ENCODE measurements around the gene PLBD1. TPM values are rescaled to one million over a fixed set of nuclear protein-coding genes. Genes with fewer than 3 reads are reported as not detected.

The PLBD1 gene
- total RNA-seq, 1 donor from 2014 or later, result 1.1 TPM

DNA sequence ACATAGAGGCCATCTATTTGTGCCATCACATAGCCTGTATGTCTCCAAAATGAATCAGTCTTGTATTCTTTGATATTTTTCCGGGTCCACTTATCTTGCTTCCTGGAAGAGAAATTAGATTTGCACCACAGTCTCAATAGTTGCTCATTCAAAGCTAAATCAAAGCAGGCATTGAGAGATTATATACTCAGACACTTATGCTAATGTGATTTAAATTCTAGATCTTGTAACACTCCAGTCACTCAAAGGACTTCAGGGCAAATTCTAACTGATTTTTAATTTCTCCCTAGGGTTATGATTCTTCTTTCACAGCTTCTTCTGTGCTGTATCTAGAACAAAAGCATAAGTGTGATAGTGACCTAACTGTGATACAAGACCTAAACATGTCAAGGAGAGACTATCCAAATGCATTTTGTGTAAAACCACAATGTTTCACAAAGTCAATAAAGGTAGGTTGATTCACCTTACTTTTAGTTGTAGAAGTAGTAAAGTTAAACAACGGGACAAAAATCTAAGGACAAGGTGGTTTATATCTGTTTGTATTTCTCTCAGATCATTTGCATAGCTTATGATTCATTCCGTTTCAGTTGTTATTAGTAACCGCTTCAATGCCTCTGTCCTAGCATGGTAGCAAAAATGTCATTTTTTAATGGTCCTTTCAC, 26.8 kb downstream of the PLBD1 start:
- DNase-seq (ENCODE audit: low read depth), result peak; percentile 73
- H3K4me3 ChIP-seq (ENCODE audit: low read depth, low read length), result no peak overlapping the region
- no peaks in the 10 kb centered on the region for H3K27me3 ChIP-seq (ENCODE audit: control insufficient read depth, insufficient read depth, low read length)
- no peaks in the 10 kb centered on the region for H3K36me3 ChIP-seq (ENCODE audit: control insufficient read depth, insufficient read depth, low read length)
- TF ChIP-seq, protein P1, sequence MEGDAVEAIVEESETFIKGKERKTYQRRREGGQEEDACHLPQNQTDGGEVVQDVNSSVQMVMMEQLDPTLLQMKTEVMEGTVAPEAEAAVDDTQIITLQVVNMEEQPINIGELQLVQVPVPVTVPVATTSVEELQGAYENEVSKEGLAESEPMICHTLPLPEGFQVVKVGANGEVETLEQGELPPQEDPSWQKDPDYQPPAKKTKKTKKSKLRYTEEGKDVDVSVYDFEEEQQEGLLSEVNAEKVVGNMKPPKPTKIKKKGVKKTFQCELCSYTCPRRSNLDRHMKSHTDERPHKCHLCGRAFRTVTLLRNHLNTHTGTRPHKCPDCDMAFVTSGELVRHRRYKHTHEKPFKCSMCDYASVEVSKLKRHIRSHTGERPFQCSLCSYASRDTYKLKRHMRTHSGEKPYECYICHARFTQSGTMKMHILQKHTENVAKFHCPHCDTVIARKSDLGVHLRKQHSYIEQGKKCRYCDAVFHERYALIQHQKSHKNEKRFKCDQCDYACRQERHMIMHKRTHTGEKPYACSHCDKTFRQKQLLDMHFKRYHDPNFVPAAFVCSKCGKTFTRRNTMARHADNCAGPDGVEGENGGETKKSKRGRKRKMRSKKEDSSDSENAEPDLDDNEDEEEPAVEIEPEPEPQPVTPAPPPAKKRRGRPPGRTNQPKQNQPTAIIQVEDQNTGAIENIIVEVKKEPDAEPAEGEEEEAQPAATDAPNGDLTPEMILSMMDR (IDR thresholded peaks at IDR 0.05; ENCODE audit: insufficient read depth, low read length, severe bottlenecking), result no peak
- FAIRE-seq, result no peak

DNA sequence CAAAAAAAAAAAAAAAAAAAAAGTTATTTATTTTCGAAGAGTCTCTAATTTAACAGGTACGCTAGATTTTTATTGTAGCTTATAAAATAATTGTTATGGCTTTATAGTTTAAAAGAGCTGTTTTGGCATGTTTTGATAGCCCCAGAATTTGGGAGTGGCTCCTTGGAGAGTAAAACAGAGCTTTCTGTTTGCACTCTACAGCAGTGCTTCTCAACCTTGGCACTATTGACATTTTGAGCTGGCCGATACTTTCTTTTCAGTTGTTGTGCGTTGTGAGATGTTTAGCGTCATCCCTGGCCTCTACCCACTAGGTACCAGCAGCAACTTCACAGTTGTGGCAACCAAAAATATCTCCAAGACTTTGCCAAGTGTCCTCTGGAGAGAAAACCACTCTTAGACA, 30.6 kb downstream of the PLBD1 start:
- Histone ChIP-seq H3K36me3 (ENCODE audit: control insufficient read depth, insufficient read depth, low read length) (no peaks in the 10 kb centered on the region), H3K4me3 (ENCODE audit: low read depth, low read length) (no peak overlapping the region), H3K27me3 (ENCODE audit: control insufficient read depth, insufficient read depth, low read length) (peaks cover 2% of the 10 kb centered on the region)
- DNase-seq (ENCODE audit: low read depth) (no peak), FAIRE-seq (no peak)
- TF ChIP-seq, protein P1 (IDR thresholded peaks at IDR 0.05; ENCODE audit: insufficient read depth, low read length, severe bottlenecking), result no peak

GRCh38 chr12:14532152-14532551, 35.5 kb downstream of the PLBD1 start:
- TF ChIP-seq, protein P1 (IDR thresholded peaks at IDR 0.05; ENCODE audit: insufficient read depth, low read length, severe bottlenecking), result no peak
- Histone ChIP-seq H3K36me3 (ENCODE audit: control insufficient read depth, insufficient read depth, low read length) (no peaks in the 10 kb centered on the region), H3K27me3 (ENCODE audit: control insufficient read depth, insufficient read depth, low read length) (peaks cover 2% of the 10 kb centered on the region), H3K4me3 (ENCODE audit: low read depth, low read length) (no peak overlapping the region)
- no peak for DNase-seq (ENCODE audit: low read depth)
- peak; percentile 79 for FAIRE-seq

DNA sequence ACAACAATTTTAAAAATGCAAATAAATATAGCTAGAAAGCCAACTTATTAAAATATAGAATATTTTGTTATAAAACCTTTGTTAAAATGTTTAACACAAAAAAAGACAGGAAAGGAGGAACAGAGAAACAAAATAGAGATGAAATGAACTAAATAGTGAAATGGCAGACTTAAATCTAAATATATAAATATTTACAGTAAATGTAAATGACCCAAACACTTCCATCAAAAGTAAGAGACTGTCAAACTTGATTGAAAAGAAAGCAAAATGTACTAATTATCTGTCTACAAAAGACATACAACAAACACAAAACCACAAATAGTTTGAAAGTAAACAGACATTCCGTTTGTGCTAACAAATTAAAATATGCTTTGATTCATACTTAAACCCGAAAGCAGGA, 41.7 kb downstream of the PLBD1 start:
- Histone ChIP-seq H3K27me3 (ENCODE audit: control insufficient read depth, insufficient read depth, low read length) (no peaks in the 10 kb centered on the region), H3K36me3 (ENCODE audit: control insufficient read depth, insufficient read depth, low read length) (no peaks in the 10 kb centered on the region), H3K4me3 (ENCODE audit: low read depth, low read length) (no peak overlapping the region)
- TF ChIP-seq, protein P1 (IDR thresholded peaks at IDR 0.05; ENCODE audit: insufficient read depth, low read length, severe bottlenecking), result no peak
- FAIRE-seq, result no peak
- no peak for DNase-seq (ENCODE audit: low read depth)

- no peak for FAIRE-seq
- TF ChIP-seq, protein P1 (IDR thresholded peaks at IDR 0.05; ENCODE audit: insufficient read depth, low read length, severe bottlenecking), result no peak
- no peak overlapping the region for H3K4me3 ChIP-seq (ENCODE audit: low read depth, low read length)
Observed at GRCh38 chr12:14521822-14522221, 45.9 kb downstream of the PLBD1 start.

DNA sequence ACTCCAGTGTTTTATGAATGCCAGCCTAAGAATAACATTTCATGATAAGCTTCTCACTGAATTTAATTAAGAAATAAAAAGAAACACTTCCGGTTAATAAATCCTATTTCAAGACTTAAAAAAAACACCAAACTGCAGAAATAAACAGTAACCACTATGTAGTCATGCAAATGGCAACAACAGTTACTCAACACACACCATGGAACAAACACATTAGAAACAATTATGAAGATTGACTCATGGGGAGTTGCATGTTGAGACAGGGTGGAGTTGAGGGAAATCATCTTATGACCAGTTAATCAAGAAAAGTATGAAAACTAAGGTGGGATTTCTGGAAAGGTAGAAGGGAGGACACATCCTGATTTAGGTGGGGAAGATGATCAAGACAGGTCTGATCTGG, 52.7 kb downstream of the PLBD1 start:
- H3K36me3 ChIP-seq (ENCODE audit: control insufficient read depth, insufficient read depth, low read length), result no peaks in the 10 kb centered on the region
- FAIRE-seq (no peak), DNase-seq (ENCODE audit: low read depth) (peak; percentile 96)
- TF ChIP-seq, protein P1 (IDR thresholded peaks at IDR 0.05; ENCODE audit: insufficient read depth, low read length, severe bottlenecking), result no peak
- no peak overlapping the region for H3K4me3 ChIP-seq (ENCODE audit: low read depth, low read length)
- no peaks in the 10 kb centered on the region for H3K27me3 ChIP-seq (ENCODE audit: control insufficient read depth, insufficient read depth, low read length)

More at GRCh38 chr12:14521822-14522221, 45.9 kb downstream of the PLBD1 start:
- no peak for DNase-seq (ENCODE audit: low read depth)
- Histone ChIP-seq H3K36me3 (ENCODE audit: control insufficient read depth, insufficient read depth, low read length) (no peaks in the 10 kb centered on the region), H3K27me3 (ENCODE audit: control insufficient read depth, insufficient read depth, low read length) (no peaks in the 10 kb centered on the region)
